Neural progenitor cell (in vitro differentiated cells): ENCODE data around the gene CAPZB. TPM values are rescaled to one million over a fixed set of nuclear protein-coding genes. Genes with fewer than 3 reads are reported as not detected.
"Not testable (repeated sequence)": the region's sequence is repeated elsewhere in the genome, so short reads cannot be mapped to it uniquely, and the experiment has no call there.

ENCODE experiments used
- DNase-seq: peaks from one replicate; pipeline ENCODE4 v3.0.0-alpha.2; 2016; ENCODE audit warnings: low spot score
- H2AFZ ChIP-seq: fragments of 200-600 bp; sonication (generic); replicated peaks from 2 replicates; pipeline ENCODE4 v1.6.1; 2016; ENCODE audit warnings: antibody characterized with exemption
- H3F3A ChIP-seq: fragments of 200-600 bp; sonication (generic); 2 replicates; pipeline ENCODE4 v1.6.1; 2016; ENCODE audit warnings: antibody characterized with exemption, low read depth
- H3K27ac ChIP-seq: fragments of 200-600 bp; sonication (generic); 2 replicates; pipeline ENCODE4 v1.5.1; 2016; ENCODE audit warnings: mild to moderate bottlenecking
- H3K27me3 ChIP-seq: fragments of 200-600 bp; sonication (generic); 2 replicates; pipeline ENCODE4 v1.6.1; 2016; ENCODE audit warnings: mild to moderate bottlenecking, moderate library complexity
- H3K36me3 ChIP-seq: fragments of 200-600 bp; sonication (generic); 2 replicates; pipeline ENCODE4 v1.5.1; 2016
- H3K4me1 ChIP-seq: fragments of 200-600 bp; sonication (generic); 2 replicates; pipeline ENCODE4 v1.6.1; 2016; ENCODE audit warnings: mixed run types
- H3K4me2 ChIP-seq: fragments of 200-600 bp; sonication (generic); 2 replicates; pipeline ENCODE4 v1.6.1; 2016
- H3K4me3 ChIP-seq: fragments of 200-600 bp; sonication (generic); 2 replicates; pipeline ENCODE4 v1.5.1; 2016
- H3K79me2 ChIP-seq: fragments of 200-600 bp; sonication (generic); 2 replicates; pipeline ENCODE4 v1.6.1; 2016; ENCODE audit warnings: low read depth
- H3K9ac ChIP-seq: fragments of 200-600 bp; sonication (generic); 2 replicates; pipeline ENCODE4 v1.6.1; 2016
- H3K9me3 ChIP-seq: fragments of 200-600 bp; sonication (generic); 2 replicates; pipeline ENCODE4 v1.5.1; 2016; ENCODE audit warnings: low read depth
- H4K20me1 ChIP-seq: fragments of 200-600 bp; sonication (generic); 2 replicates; pipeline ENCODE4 v1.6.1; 2016; ENCODE audit warnings: low read depth
- H3K27ac Mint-ChIP-seq: 3 replicates; pipeline ENCODE4 v1.8.0; 2021; ENCODE audit warnings: mixed read lengths
- H3K27me3 Mint-ChIP-seq: 2 replicates; pipeline ENCODE4 v1.8.0; 2022; ENCODE audit warnings: low read depth, mild to moderate bottlenecking, inconsistent platforms, moderate library complexity, mixed read lengths; ENCODE audit not compliant: insufficient read depth
- H3K36me3 Mint-ChIP-seq: 3 replicates; pipeline ENCODE4 v1.8.0; 2021; ENCODE audit warnings: mixed read lengths
- H3K4me1 Mint-ChIP-seq: 3 replicates; pipeline ENCODE4 v1.8.0; 2021; ENCODE audit warnings: mixed read lengths
- H3K4me3 Mint-ChIP-seq: 3 replicates; pipeline ENCODE4 v1.8.0; 2021; ENCODE audit warnings: mild to moderate bottlenecking, moderate library complexity, mixed read lengths
- H3K9me3 Mint-ChIP-seq: 3 replicates; pipeline ENCODE4 v1.8.0; 2020; ENCODE audit warnings: mixed read lengths
- EZH2 ChIP-seq: fragments of 200-600 bp; sonication (generic); IDR thresholded peaks from 2 replicates; pipeline ENCODE4 v1.6.1; 2017; ENCODE audit warnings: antibody characterized with exemption, mild to moderate bottlenecking, moderate library complexity
- EZH2phosphoT487 ChIP-seq: fragments of 200-600 bp; sonication (generic); IDR thresholded peaks from 2 replicates; pipeline ENCODE4 v1.6.1; 2017; ENCODE audit warnings: antibody characterized with exemption
- total RNA-seq: library from RNA; depleted of rRNA; stranded (reverse); fragments of >200 nt; gene quantifications from 2 replicates; pipeline ENCODE4 v1.2.3, GENCODE V29; 2015; ENCODE audit warnings: low replicate concordance
- TF ChIP-seq, protein P1 (sequence below): fragments of 200-600 bp; sonication (generic); IDR thresholded peaks from 2 replicates; pipeline ENCODE4 v1.5.1; 2017; ENCODE audit warnings: antibody characterized with exemption, mild to moderate bottlenecking

Gene CAPZB
- total RNA-seq, 1 donor from 2014 or later, result 134 TPM

DNA sequence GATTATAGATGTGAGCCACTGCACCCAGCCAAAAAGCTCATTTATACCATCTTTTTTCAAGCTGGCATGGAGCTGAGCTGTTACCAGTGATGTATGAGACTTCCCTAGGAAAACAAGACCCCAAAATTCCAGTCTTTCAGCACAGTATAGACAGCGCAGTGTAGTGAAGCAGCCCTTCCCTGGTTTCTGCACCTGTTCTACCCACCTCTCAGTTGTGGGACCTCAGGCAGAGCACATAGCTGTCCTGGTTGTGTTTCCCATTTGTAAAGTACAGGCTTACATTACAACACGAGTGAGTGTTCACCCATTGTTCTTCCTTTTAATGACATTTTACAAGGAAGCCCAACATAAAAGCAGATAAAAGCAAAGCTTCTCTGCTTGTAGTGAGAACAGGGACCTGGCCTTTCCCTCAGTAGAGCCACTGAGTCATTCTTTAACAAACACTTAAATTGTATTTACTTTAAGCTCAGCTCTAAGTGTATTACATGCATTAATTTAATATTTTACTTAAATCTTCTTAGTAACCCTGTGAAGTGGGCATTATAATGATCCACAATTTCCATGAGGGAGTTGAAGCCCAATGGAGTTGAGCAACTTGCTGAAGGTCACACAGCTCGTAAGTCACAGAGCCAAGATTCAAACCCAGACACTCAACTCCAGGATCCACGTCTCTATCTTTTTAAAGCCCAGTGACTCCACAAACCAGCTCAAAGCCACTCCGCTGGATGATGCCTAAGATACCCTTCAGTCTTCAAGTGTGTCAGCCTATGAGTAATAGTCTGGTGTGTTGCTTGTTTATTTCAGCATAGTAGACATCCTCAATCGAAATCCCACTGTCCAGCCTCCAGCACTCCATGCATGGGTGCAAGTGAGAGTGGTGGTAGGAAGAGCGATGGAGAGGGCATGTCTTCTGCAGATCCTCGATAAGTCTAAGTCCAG lies 40.5 kb upstream of the CAPZB start:
- Histone ChIP-seq H3K79me2 (no peaks in the 10 kb centered on the region), H3K9ac (no peak overlapping the region), H3K9me3 (no peaks in the 10 kb centered on the region), H3K4me2 (no peak overlapping the region), H3F3A (no peaks in the 10 kb centered on the region), H3K27me3 (no peaks in the 10 kb centered on the region), H3K36me3 (no peaks in the 10 kb centered on the region), H3K27ac (no peak overlapping the region), H2AFZ (no peak overlapping the region), H3K4me3 (no peak overlapping the region), H3K4me1 (no peaks in the 10 kb centered on the region), H4K20me1 (no peaks in the 10 kb centered on the region)
- Mint-ChIP-seq H3K9me3 (no peaks in the 10 kb centered on the region), H3K27ac (no peak overlapping the region), H3K36me3 (no peaks in the 10 kb centered on the region), H3K27me3 (no peaks in the 10 kb centered on the region), H3K4me3 (no peak overlapping the region), H3K4me1 (no peaks in the 10 kb centered on the region)
- TF ChIP-seq EZH2 (no peak), EZH2phosphoT487 (no peak)
- TF ChIP-seq, protein P1, sequence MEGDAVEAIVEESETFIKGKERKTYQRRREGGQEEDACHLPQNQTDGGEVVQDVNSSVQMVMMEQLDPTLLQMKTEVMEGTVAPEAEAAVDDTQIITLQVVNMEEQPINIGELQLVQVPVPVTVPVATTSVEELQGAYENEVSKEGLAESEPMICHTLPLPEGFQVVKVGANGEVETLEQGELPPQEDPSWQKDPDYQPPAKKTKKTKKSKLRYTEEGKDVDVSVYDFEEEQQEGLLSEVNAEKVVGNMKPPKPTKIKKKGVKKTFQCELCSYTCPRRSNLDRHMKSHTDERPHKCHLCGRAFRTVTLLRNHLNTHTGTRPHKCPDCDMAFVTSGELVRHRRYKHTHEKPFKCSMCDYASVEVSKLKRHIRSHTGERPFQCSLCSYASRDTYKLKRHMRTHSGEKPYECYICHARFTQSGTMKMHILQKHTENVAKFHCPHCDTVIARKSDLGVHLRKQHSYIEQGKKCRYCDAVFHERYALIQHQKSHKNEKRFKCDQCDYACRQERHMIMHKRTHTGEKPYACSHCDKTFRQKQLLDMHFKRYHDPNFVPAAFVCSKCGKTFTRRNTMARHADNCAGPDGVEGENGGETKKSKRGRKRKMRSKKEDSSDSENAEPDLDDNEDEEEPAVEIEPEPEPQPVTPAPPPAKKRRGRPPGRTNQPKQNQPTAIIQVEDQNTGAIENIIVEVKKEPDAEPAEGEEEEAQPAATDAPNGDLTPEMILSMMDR, result no peak
- DNase-seq, result no peak

DNA sequence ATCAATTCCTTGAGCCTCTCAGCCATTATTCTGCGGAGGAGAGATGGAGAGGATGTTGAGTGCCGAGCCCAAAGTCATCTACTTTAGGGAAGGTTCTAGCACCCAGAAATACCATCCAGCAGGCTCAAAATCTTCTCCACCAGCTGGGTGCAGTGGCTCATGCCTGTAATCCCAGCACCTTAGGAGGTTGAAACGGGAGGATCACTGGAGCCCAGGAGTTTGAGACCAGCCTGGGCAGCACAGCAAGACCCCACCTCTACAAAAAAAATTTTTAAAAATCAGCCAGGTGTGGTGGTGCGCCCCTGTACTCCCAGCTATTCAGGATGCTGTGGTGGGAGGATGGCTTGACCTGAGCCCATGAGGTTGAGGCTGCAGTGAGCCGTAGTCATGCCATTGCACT lies 39.5 kb upstream of the CAPZB start:
- Mint-ChIP-seq H3K4me3 (no peak overlapping the region), H3K27me3 (no peaks in the 10 kb centered on the region), H3K4me1 (no peaks in the 10 kb centered on the region), H3K27ac (no peak overlapping the region), H3K9me3 (no peaks in the 10 kb centered on the region), H3K36me3 (no peaks in the 10 kb centered on the region)
- H3K4me3 ChIP-seq, result no peak overlapping the region
- H3F3A ChIP-seq, result no peaks in the 10 kb centered on the region
- H3K4me2 ChIP-seq, result no peak overlapping the region
- no peaks in the 10 kb centered on the region for H3K27me3 ChIP-seq
- no peaks in the 10 kb centered on the region for H3K9me3 ChIP-seq
- no peaks in the 10 kb centered on the region for H3K4me1 ChIP-seq
- H3K36me3 ChIP-seq, result no peaks in the 10 kb centered on the region
- no peak overlapping the region for H2AFZ ChIP-seq
- no peak overlapping the region for H3K27ac ChIP-seq
- H4K20me1 ChIP-seq, result no peaks in the 10 kb centered on the region
- no peak for DNase-seq
- H3K9ac ChIP-seq, result no peak overlapping the region
- H3K79me2 ChIP-seq, result no peaks in the 10 kb centered on the region
- no peak for TF ChIP-seq EZH2phosphoT487
- TF ChIP-seq, protein P1, result no peak
- no peak for TF ChIP-seq EZH2

DNA sequence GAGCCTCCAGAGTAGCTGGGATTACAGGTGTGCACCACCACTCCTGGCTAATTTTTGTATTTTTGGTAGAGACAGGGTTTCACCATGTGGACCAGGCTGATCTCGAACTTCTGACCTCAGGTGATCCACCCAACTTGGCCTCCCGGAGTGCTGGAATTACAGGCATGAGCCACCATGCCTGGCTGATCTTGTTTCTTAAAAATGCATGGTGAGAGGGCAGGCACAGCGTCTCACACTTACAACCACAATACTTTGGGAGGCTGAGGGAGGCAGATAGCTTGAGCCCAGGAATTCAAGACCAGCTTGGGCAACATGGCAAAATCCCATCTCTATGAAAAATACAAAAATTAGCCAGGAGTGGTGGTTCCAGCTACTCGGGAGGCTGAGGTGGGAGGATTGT lies 37.2 kb upstream of the CAPZB start:
- H3K4me1 Mint-ChIP-seq, H3K36me3 ChIP-seq, H3K4me2 ChIP-seq, H3K4me3 ChIP-seq, H4K20me1 ChIP-seq, H3F3A ChIP-seq, H3K27me3 Mint-ChIP-seq, H3K27ac ChIP-seq, H2AFZ ChIP-seq, H3K27ac Mint-ChIP-seq, H3K4me3 Mint-ChIP-seq, H3K9me3 ChIP-seq, H3K36me3 Mint-ChIP-seq, DNase-seq, H3K9me3 Mint-ChIP-seq, H3K9ac ChIP-seq, H3K79me2 ChIP-seq, H3K4me1 ChIP-seq, H3K27me3 ChIP-seq: not testable (repeated sequence)

DNA sequence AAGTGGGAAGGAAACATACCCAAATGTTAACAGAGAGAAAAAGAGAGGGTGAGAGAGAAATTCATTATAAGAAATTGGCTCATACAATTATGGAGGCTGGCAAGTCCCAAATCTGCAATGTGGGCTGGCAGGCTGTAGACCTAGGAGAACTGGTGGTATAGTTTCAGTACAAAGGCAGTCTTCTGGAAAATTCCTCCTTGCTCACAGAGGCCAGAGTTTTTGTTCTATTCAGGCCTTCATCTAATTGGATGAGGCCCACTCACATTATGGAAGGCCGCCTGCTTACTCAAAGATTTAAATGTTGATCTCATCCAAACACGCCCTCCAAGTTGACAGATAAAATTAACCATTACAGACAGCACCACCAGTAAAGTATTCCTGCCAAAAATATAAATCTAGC lies 36.1 kb upstream of the CAPZB start:
- Histone ChIP-seq H3K79me2 (no peaks in the 10 kb centered on the region), H3K36me3 (no peaks in the 10 kb centered on the region), H3K9ac (no peak overlapping the region), H3F3A (no peaks in the 10 kb centered on the region), H3K27me3 (no peaks in the 10 kb centered on the region), H3K4me3 (no peak overlapping the region), H3K9me3 (no peaks in the 10 kb centered on the region), H4K20me1 (no peaks in the 10 kb centered on the region), H3K27ac (no peak overlapping the region), H2AFZ (no peak overlapping the region), H3K4me2 (no peak overlapping the region), H3K4me1 (no peaks in the 10 kb centered on the region)
- Mint-ChIP-seq H3K9me3 (peaks cover 4% of the 10 kb centered on the region), H3K4me3 (no peak overlapping the region), H3K27me3 (peaks cover 2% of the 10 kb centered on the region), H3K36me3 (no peaks in the 10 kb centered on the region), H3K27ac (no peak overlapping the region), H3K4me1 (no peaks in the 10 kb centered on the region)
- TF ChIP-seq EZH2phosphoT487, result no peak
- TF ChIP-seq EZH2, result no peak
- TF ChIP-seq, protein P1, result no peak
- DNase-seq, result no peak
